SIG-M5 treated with dmso at 0.1 percent for 504 hours (cell line): ENCODE results near the gene MEIOSIN.
A peak's percentile ranks its signal among the peaks of the same experiment; 100 is the strongest.
"Not testable (repeated sequence)": the region's sequence is repeated elsewhere in the genome, so short reads cannot be mapped to it uniquely, and the experiment has no call there.

Source experiments
- DNase-seq: peaks from one replicate; lab custom pipeline; 2025; ENCODE audit not compliant: unreplicated experiment; lab: John Stamatoyannopoulos, UW

Gene MEIOSIN

GRCh38 chr19:45798995-45799517 is 65.8 kb downstream of the MEIOSIN start:
- peak; percentile 33 for DNase-seq

GRCh38 chr19:45799541-45799940 is 66.3 kb downstream of the MEIOSIN start:
- not testable (repeated sequence) for DNase-seq

GRCh38 chr19:45800070-45800553 is 66.9 kb downstream of the MEIOSIN start:
- no peak for DNase-seq

DNA sequence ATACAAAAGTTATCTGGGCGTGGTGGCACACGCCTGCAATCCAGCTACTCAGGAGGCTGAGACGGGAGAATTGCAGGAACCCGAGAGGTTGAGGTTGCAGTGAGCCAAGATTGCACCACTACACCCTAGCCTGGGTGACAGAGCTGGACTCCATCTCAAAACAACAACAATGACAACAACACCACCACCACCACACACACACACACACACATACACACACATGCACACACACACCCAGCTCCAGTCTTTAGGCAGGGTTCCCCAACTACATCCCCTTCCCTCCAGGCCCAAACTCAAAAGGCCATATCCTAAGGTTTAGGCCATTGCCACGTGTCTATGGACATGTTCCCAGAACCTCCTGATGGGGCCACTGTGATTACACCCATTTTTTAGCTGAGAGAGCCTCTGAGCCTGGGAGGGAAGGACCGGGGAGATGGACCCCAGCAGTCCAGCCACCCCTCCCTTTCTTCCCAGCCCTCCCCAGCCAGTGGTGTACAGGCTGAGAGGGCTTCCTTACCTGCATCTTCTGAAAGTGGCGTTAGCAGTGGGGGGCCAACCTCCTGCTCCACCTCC is 68.5 kb downstream of the MEIOSIN start:
- no peak for DNase-seq

DNA sequence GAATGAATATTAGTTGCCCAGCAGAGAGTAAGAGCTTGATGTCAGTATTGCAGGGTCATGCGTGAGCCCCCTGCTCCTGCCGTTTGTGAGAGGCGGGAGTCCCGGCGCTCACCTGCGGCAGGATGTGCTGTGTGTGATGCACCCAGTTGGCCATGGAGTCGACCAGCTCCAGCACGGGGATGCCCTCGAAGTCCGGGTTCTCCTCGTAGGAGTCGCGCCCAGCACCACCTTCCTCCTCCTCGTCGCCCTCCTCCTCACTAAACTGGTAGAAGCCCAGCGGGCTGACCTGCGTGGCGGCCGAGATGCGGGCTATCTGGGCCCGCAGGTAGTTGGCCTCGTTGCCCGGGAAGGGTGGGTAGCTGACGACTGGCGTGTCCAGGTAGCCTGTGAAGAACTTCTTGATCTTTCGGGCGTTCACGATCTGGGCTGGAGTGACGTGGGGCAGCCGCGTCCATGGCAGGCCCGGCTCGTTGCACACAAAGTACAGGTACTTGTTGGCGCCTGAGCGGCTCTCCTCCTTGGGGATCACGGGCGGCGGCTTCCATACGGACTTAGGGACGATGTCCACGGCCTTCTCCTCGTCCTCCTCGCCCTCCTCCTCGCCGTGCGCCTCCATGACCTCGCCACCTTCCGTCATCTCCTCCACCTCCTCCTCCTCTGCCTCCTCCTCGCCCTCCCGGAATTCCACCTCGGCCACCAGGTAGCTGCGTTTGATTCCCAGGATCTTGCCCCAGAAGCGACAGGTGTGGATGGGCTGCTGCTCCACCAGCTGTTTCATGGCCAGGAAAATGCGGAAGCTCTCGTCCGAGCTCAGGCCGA is 71.1 kb downstream of the MEIOSIN start:
- no peak for DNase-seq

GRCh38 chr19:45804959-45805230 is 71.7 kb downstream of the MEIOSIN start:
- DNase-seq = no peak

GRCh38 chr19:45805719-45806118 is 72.5 kb downstream of the MEIOSIN start:
- no peak for DNase-seq

- peak; percentile 58 for DNase-seq
Measured at GRCh38 chr19:45809643-45810159, 76.5 kb downstream of the MEIOSIN start.

DNA sequence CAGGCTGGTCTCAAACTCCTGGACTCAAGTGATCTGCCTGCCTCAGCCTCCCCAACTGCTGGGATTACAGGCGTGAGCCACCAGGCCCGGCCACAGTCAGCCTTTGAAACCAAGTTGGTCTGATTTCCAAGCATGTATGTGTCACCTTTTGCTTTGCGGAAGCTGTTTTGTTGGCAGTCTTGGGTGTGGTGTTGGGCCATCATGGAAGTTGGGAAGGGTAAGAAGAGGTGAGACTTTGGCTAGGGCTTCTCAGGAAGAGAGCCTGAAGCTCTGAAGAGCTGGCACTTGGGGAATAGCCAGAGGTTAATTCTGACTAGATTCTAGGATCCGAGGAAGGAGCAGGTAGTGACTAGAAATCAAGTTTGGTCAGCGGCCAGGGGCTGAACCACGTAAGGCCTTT is 79.1 kb downstream of the MEIOSIN start:
- DNase-seq = no peak
